HCT116 (cell line): ENCODE data around the gene PIK3C3. TPM values are rescaled to one million over a fixed set of nuclear protein-coding genes. Genes with fewer than 3 reads are reported as not detected.
A peak's percentile ranks its signal among the peaks of the same experiment; 100 is the strongest.

Source experiments
- ATAC-seq: fragments of 200-7000 bp; cut with Tn5 transposase; 2 replicates; pipeline ENCODE4 v1.9.1; 2020; ENCODE audit warnings: mild to moderate bottlenecking, moderate library complexity
- BruUV-seq: library from RNA; stranded (reverse); fragments of 400-500 nt; replicated peaks from 2 replicates; lab custom pipeline; 2021; lab: Mats Ljungman, UMichigan
- CTCF ChIA-PET: fragments of 300-600 bp; sonication (Branson Sonifier 250); formaldehyde crosslinking; loops from one replicate; lab custom pipeline; 2021; ENCODE audit warnings: antibody characterized with exemption; lab: Charles Lee
- POLR2A ChIA-PET: fragments of 300-600, 350-600 bp; sonication (Branson Sonifier 250); formaldehyde crosslinking; loops from one replicate; lab custom pipeline; 2021; ENCODE audit warnings: antibody characterized with exemption; lab: Charles Lee
- RAD21 ChIA-PET, 2 experiments: fragments of 300-600 bp; sonication (Branson Sonifier 250); formaldehyde crosslinking; loops; one replicate each; lab custom pipeline; 2023; ENCODE audit warnings: low total read pairs in 2 of 2; ENCODE audit not compliant: uncharacterized antibody in 2 of 2, unreplicated experiment in 2 of 2, low non-redundant PET in 1 of 2; lab: Charles Lee
- DNase-seq: peaks from one replicate; pipeline ENCODE4 v3.0.0-alpha.2; 2010; ENCODE audit warnings: low read depth, low spot score
- H2AFZ ChIP-seq: fragments of 200-600 bp; shearing (Covaris generic), sonication (generic); 2 replicates; pipeline ENCODE4 v1.6.1; 2017; ENCODE audit warnings: low read depth, mixed run types, mixed read lengths, antibody characterized with exemption, low read length; ENCODE audit not compliant: poor library complexity, severe bottlenecking
- H3K27ac ChIP-seq: 2 replicates; pipeline ENCODE4 v1.5.1; 2012; ENCODE audit warnings: low read depth, low read length
- H3K27me3 ChIP-seq: fragments of 200-600 bp; sonication (generic); 2 replicates; pipeline ENCODE4 v1.6.1; 2016; ENCODE audit warnings: mixed run types, low read length, mixed read lengths; ENCODE audit not compliant: insufficient read depth
- H3K36me3 ChIP-seq, 2 experiments: fragments of 200-500 bp in 1 of 2; fragments of 200-600 bp in 1 of 2; sonication (Bioruptor generic) in 1 of 2; sonication (generic) in 1 of 2; 2 replicates each; pipeline versions ENCODE4 v1.5.1 to v1.6.1; 2014 to 2016; ENCODE audit warnings: low read length in 2 of 2, inconsistent platforms in 1 of 2, mixed read lengths in 1 of 2, mixed run types in 1 of 2; ENCODE audit not compliant: insufficient read depth in 2 of 2, control insufficient read depth in 1 of 2
- H3K4me1 ChIP-seq, 2 experiments: fragments of 200-600 bp in 1 of 2; sonication (generic) in 1 of 2; 2 replicates each; pipeline versions ENCODE4 v1.5.1 to v1.6.1; 2012 to 2017; ENCODE audit warnings: low read length in 2 of 2, inconsistent platforms in 1 of 2, mild to moderate bottlenecking in 1 of 2, mixed read lengths in 1 of 2, mixed run types in 1 of 2, moderate library complexity in 1 of 2; ENCODE audit not compliant: insufficient read depth in 2 of 2, control insufficient read depth in 1 of 2
- H3K4me2 ChIP-seq: fragments of 200-600 bp; sonication (generic); 2 replicates; pipeline ENCODE4 v1.6.1; 2017; ENCODE audit warnings: mixed run types, low read length, mixed read lengths
- H3K4me3 ChIP-seq, 2 experiments: fragments of 200-600 bp in 1 of 2; sonication (generic) in 1 of 2; replicated peaks in 1 of 2; 2 replicates each; pipeline ENCODE4 v1.5.1; 2011 to 2016; ENCODE audit warnings: low read length in 2 of 2, control low read depth in 1 of 2, low read depth in 1 of 2, mild to moderate bottlenecking in 1 of 2, mixed read lengths in 1 of 2, mixed run types in 1 of 2
- H3K79me2 ChIP-seq: fragments of 200-600 bp; sonication (generic); 2 replicates; pipeline ENCODE4 v1.6.1; 2017; ENCODE audit warnings: mild to moderate bottlenecking, mixed run types, low read length, moderate library complexity, mixed read lengths; ENCODE audit not compliant: insufficient read depth
- H3K9ac ChIP-seq: fragments of 200-600 bp; sonication (generic); 2 replicates; pipeline ENCODE4 v1.6.1; 2016; ENCODE audit warnings: low read length, mixed read lengths
- H3K9me2 ChIP-seq: fragments of 200-600 bp; sonication (generic), shearing (Covaris generic); 2 replicates; pipeline ENCODE4 v1.6.1; 2017; ENCODE audit warnings: mixed run types, mild to moderate bottlenecking, moderate library complexity; ENCODE audit not compliant: insufficient read depth
- H3K9me3 ChIP-seq, 2 experiments: fragments of 200-500 bp in 1 of 2; fragments of 200-600 bp in 1 of 2; sonication (Bioruptor generic) in 1 of 2; sonication (generic) in 1 of 2; 2 replicates each; pipeline ENCODE4 v1.6.1; 2014 to 2017; ENCODE audit warnings: low read length in 2 of 2, mixed read lengths in 2 of 2, inconsistent platforms in 1 of 2, low read depth in 1 of 2, mild to moderate bottlenecking in 1 of 2, mixed run types in 1 of 2, moderate library complexity in 1 of 2; ENCODE audit not compliant: control insufficient read depth in 1 of 2, insufficient read depth in 1 of 2
- H4K20me1 ChIP-seq: fragments of 200-600 bp; sonication (generic), shearing (Covaris generic); 2 replicates; pipeline ENCODE4 v1.6.1; 2017; ENCODE audit warnings: mixed run types, mild to moderate bottlenecking, moderate library complexity; ENCODE audit not compliant: insufficient read depth
- SP1 ChIP-seq: IDR thresholded peaks from 2 replicates; pipeline ENCODE4 v1.6.1; 2012; ENCODE audit warnings: low read depth
- intact Hi-C: fragments of 100-400 bp; cut with micrococcal nuclease; formaldehyde crosslinking; loops from 2 replicates; pipeline ENCODE4 v1.10.0; 2022
- total RNA-seq: library from RNA; stranded (reverse); gene quantifications from one replicate; pipeline ENCODE4 v1.2.1, GENCODE V29; 2021; ENCODE audit not compliant: unreplicated experiment
- TF ChIP-seq, protein P1 (sequence below): IDR thresholded peaks from 2 replicates; pipeline ENCODE4 v1.6.1; 2012; ENCODE audit warnings: low read depth
- TF ChIP-seq, protein P2 (sequence below), 3 experiments: fragments of 200-600 bp in 1 of 3; sonication (generic) in 1 of 3; IDR thresholded peaks in 2 of 3; conservative IDR thresholded peaks in 1 of 3; 2 replicates each; pipeline ENCODE4 v1.5.1; 2012 to 2017; ENCODE audit warnings: low read depth in 2 of 3, low read length in 2 of 3, antibody characterized with exemption in 1 of 3, borderline replicate concordance in 1 of 3, control low read depth in 1 of 3, mild to moderate bottlenecking in 1 of 3, mixed read lengths in 1 of 3, mixed run types in 1 of 3, moderate library complexity in 1 of 3; ENCODE audit not compliant: insufficient read depth in 1 of 3

The PIK3C3 gene
- total RNA-seq, 1 experiment from 2014 or later: 40.4 TPM

DNA sequence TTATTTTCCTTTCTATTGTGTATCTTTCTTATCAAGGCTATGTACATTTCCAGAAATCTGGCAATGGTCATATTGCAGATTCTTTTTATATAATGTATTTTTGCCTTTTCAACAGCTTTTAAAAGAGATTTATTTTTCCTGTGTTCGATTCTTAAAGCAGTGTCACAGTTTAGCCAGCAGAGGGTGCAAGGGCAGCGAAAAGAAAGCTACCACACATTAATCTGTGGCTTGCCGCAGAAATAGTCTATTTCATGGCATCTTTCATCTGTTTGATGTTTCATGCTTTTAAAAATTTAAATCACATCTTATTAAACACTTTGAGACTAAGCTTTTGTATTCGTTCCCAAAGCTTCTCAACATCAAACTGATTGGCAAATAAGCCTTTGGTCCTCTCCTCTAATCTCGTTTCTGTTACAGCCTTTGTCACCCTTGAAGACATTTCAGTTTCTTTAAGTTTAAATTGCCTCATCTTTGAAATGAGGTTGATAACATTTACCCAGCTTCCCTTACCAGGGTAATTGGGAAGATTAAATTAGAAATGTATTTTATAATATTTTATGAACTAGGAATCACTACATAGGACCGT lies 73.3 kb downstream of the PIK3C3 start:
- DNase-seq: no peak
- no TSS peak for BruUV-seq
- peaks cover 0 to 3% of the 10 kb centered on the region in 2 experiments; a peak in 1 of 4 replicates for H3K36me3 ChIP-seq
- ChIA-PET RAD21 (no interaction called here), POLR2A (no interaction called here)
- no peak overlapping the region for H3K9ac ChIP-seq
- no peaks in the 10 kb centered on the region for H3K4me1 ChIP-seq
- no peak overlapping the region for H3K4me3 ChIP-seq
- no peaks in the 10 kb centered on the region for H4K20me1 ChIP-seq
- no peaks in the 10 kb centered on the region for H3K9me3 ChIP-seq
- H3K79me2 ChIP-seq: no peaks in the 10 kb centered on the region
- H2AFZ ChIP-seq: no peak overlapping the region
- no peak overlapping the region for H3K4me2 ChIP-seq
- H3K9me2 ChIP-seq: no peaks in the 10 kb centered on the region
- TF ChIP-seq SP1: no peak
- TF ChIP-seq, protein P1, sequence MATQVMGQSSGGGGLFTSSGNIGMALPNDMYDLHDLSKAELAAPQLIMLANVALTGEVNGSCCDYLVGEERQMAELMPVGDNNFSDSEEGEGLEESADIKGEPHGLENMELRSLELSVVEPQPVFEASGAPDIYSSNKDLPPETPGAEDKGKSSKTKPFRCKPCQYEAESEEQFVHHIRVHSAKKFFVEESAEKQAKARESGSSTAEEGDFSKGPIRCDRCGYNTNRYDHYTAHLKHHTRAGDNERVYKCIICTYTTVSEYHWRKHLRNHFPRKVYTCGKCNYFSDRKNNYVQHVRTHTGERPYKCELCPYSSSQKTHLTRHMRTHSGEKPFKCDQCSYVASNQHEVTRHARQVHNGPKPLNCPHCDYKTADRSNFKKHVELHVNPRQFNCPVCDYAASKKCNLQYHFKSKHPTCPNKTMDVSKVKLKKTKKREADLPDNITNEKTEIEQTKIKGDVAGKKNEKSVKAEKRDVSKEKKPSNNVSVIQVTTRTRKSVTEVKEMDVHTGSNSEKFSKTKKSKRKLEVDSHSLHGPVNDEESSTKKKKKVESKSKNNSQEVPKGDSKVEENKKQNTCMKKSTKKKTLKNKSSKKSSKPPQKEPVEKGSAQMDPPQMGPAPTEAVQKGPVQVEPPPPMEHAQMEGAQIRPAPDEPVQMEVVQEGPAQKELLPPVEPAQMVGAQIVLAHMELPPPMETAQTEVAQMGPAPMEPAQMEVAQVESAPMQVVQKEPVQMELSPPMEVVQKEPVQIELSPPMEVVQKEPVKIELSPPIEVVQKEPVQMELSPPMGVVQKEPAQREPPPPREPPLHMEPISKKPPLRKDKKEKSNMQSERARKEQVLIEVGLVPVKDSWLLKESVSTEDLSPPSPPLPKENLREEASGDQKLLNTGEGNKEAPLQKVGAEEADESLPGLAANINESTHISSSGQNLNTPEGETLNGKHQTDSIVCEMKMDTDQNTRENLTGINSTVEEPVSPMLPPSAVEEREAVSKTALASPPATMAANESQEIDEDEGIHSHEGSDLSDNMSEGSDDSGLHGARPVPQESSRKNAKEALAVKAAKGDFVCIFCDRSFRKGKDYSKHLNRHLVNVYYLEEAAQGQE: no peak
- TF ChIP-seq, protein P2, sequence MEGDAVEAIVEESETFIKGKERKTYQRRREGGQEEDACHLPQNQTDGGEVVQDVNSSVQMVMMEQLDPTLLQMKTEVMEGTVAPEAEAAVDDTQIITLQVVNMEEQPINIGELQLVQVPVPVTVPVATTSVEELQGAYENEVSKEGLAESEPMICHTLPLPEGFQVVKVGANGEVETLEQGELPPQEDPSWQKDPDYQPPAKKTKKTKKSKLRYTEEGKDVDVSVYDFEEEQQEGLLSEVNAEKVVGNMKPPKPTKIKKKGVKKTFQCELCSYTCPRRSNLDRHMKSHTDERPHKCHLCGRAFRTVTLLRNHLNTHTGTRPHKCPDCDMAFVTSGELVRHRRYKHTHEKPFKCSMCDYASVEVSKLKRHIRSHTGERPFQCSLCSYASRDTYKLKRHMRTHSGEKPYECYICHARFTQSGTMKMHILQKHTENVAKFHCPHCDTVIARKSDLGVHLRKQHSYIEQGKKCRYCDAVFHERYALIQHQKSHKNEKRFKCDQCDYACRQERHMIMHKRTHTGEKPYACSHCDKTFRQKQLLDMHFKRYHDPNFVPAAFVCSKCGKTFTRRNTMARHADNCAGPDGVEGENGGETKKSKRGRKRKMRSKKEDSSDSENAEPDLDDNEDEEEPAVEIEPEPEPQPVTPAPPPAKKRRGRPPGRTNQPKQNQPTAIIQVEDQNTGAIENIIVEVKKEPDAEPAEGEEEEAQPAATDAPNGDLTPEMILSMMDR (IDR thresholded peaks at IDR 0.05 in 2 of 3, conservative IDR thresholded peaks at IDR 0.05 in 1 of 3; ENCODE audit: borderline replicate concordance in 1 of 3, insufficient read depth in 1 of 3, low read depth in 2 of 3, low read length in 2 of 3): peak in 2 of 3 experiments; percentile 83 to 84; a peak in 4 of 6 replicates
- TF ChIP-seq, all 23 proteins: peak for 1
- 0 out of 2 replicates have a peak, but pooled peaks have one; percentile 47 for ATAC-seq
- CTCF ChIA-PET: interaction anchor here (0.8 to 3.4 kb wide), 14 partner anchors 9 to 90 kb away, joined by 3 to 35 read pairs (median 4); partner anchors contain the start of gene PIK3C3
- intact Hi-C loops: loop anchor here (5.0 kb wide), 1 partner anchor 1569 kb away; no protein-coding TSS in a partner anchor
- H3K27me3 ChIP-seq: no peaks in the 10 kb centered on the region
- no peak overlapping the region for H3K27ac ChIP-seq
